PC-3 (cell line): ENCODE data around the gene RIPPLY3. TPM values are rescaled to one million over a fixed set of nuclear protein-coding genes. Genes with fewer than 3 reads are reported as not detected.
"Not testable (repeated sequence)": the region's sequence is repeated elsewhere in the genome, so short reads cannot be mapped to it uniquely, and the experiment has no call there.

Experiments
- ATAC-seq: fragments of 200-7000 bp; cut with Tn5 transposase; 2 replicates; pipeline ENCODE4 v1.9.1; 2020; ENCODE audit warnings: mild to moderate bottlenecking, moderate library complexity
- BruUV-seq: library from RNA; stranded (reverse); fragments of 400-500 nt; replicated peaks from 2 replicates; lab custom pipeline; 2021; lab: Mats Ljungman, UMichigan
- CTCF ChIA-PET: fragments of 300-600 bp; sonication (Branson Sonifier 250); formaldehyde crosslinking; loops from one replicate; lab custom pipeline; 2022; ENCODE audit warnings: antibody characterized with exemption; lab: Charles Lee
- POLR2A ChIA-PET: fragments of 300-600 bp; sonication (Branson Sonifier 250); formaldehyde crosslinking; loops from one replicate; lab custom pipeline; 2022; ENCODE audit warnings: antibody characterized with exemption; ENCODE audit not compliant: unreplicated experiment; lab: Charles Lee
- DNase-seq: peaks from one replicate; pipeline ENCODE4 v3.0.0-alpha.2; 2015
- H2AFZ ChIP-seq: fragments of 300-600 bp; sonication (generic); 2 replicates; pipeline ENCODE4 v1.6.0; 2016; ENCODE audit warnings: antibody characterized with exemption, low read length
- H3F3A ChIP-seq: fragments of 300-600 bp; sonication (generic); one replicate; pipeline ENCODE4 v1.6.0; 2017; ENCODE audit warnings: antibody characterized with exemption, low read length, control low read depth, mild to moderate bottlenecking; ENCODE audit not compliant: unreplicated experiment
- H3K27ac ChIP-seq: fragments of 300-600 bp; sonication (generic); 2 replicates; pipeline ENCODE4 v1.5.1; 2016; ENCODE audit warnings: mild to moderate bottlenecking, low read length
- H3K27me3 ChIP-seq: fragments of 300-600 bp; sonication (generic); 2 replicates; pipeline ENCODE4 v1.6.1; 2016; ENCODE audit warnings: low read length, mixed read lengths
- H3K36me3 ChIP-seq: fragments of 300-600 bp; sonication (generic); 2 replicates; pipeline ENCODE4 v1.6.1; 2016; ENCODE audit warnings: low read depth, mixed run types, low read length, mixed read lengths
- H3K4me1 ChIP-seq: fragments of 300-600 bp; sonication (generic); 2 replicates; pipeline ENCODE4 v1.5.1; 2016; ENCODE audit warnings: low read length; ENCODE audit not compliant: insufficient read depth
- H3K4me2 ChIP-seq: fragments of 300-600 bp; sonication (generic); 2 replicates; pipeline ENCODE4 v1.6.0; 2016; ENCODE audit warnings: low read length
- H3K4me3 ChIP-seq: fragments of 300-600 bp; sonication (generic); 2 replicates; pipeline ENCODE4 v1.5.1; 2016; ENCODE audit warnings: mild to moderate bottlenecking, low read length, mixed read lengths
- H3K79me2 ChIP-seq: fragments of 300-600 bp; sonication (generic); 2 replicates; pipeline ENCODE4 v1.6.1; 2017; ENCODE audit warnings: low read length, mixed read lengths
- H3K9ac ChIP-seq: fragments of 300-600 bp; sonication (generic); 2 replicates; pipeline ENCODE4 v1.6.0; 2016; ENCODE audit warnings: mild to moderate bottlenecking, low read length
- H3K9me2 ChIP-seq: fragments of 300-600 bp; sonication (generic); replicated peaks from 2 replicates; pipeline ENCODE4 v1.6.1; 2016; ENCODE audit warnings: mixed run types, low read length, mixed read lengths
- H3K9me3 ChIP-seq: fragments of 300-600 bp; sonication (generic); 2 replicates; pipeline ENCODE4 v1.6.1; 2016; ENCODE audit warnings: low read length, mixed read lengths
- H4K20me1 ChIP-seq: fragments of 300-600 bp; sonication (generic); 2 replicates; pipeline ENCODE4 v1.6.1; 2016; ENCODE audit warnings: low read length, mixed read lengths
- EZH2 ChIP-seq: fragments of 300-600 bp; sonication (generic); IDR thresholded peaks from one replicate; pipeline ENCODE4 v1.6.1; 2017; ENCODE audit warnings: antibody characterized with exemption, mild to moderate bottlenecking, low read length; ENCODE audit not compliant: unreplicated experiment
- EZH2phosphoT487 ChIP-seq: fragments of 300-600 bp; sonication (generic); IDR thresholded peaks from 2 replicates; pipeline ENCODE4 v1.6.1; 2018; ENCODE audit warnings: mild to moderate bottlenecking, antibody characterized with exemption, low read length, borderline replicate concordance
- intact Hi-C: fragments of 100-400 bp; cut with micrococcal nuclease; formaldehyde crosslinking; loops from 2 replicates; pipeline ENCODE4 v1.9.0; 2023
- total RNA-seq: library from RNA; depleted of rRNA; stranded (reverse); fragments of >200 nt; gene quantifications from 2 replicates; pipeline ENCODE4 v1.2.3, GENCODE V29; 2014
- TF ChIP-seq, protein P1 (sequence below): fragments of 300-600 bp; sonication (generic); conservative IDR thresholded peaks from 2 replicates; pipeline ENCODE4 v1.5.1; 2017; ENCODE audit warnings: antibody characterized with exemption, low read depth, mild to moderate bottlenecking, low read length

The RIPPLY3 gene
- total RNA-seq, 1 experiment from 2014 or later, result 10.0 TPM

DNA sequence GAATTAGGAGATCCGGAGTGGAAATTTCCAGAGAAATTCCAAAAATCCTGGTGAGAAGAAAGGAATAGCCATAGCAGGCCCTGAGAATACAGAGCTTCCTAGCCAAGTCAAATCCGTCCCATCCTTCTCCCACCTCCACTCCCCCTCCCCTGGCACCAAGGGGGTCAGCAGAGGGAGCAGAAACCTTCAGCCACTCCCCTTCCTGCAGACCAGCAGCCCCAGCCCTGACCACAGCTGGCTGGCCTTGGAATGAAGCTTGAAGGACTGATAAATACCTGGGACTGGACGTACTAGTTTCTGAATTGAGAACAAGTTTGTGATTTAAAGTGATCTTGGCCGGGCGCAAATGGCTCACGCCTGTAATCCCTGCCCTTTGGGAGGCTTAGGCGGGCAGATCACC, 13.8 kb upstream of the RIPPLY3 start:
- no peak for DNase-seq
- H3K27me3 ChIP-seq, result no peaks in the 10 kb centered on the region
- H3K36me3 ChIP-seq, result no peaks in the 10 kb centered on the region
- no peak overlapping the region for H3K9ac ChIP-seq
- no peaks in the 10 kb centered on the region for H3K9me3 ChIP-seq
- H4K20me1 ChIP-seq, result no peaks in the 10 kb centered on the region
- ATAC-seq, result no peak
- no peak overlapping the region for H3K4me3 ChIP-seq
- H3K4me1 ChIP-seq, result peaks cover 25% of the 10 kb centered on the region
- H3K79me2 ChIP-seq, result no peaks in the 10 kb centered on the region
- intact Hi-C loops, result no loop called here
- H3K9me2 ChIP-seq, result no peaks in the 10 kb centered on the region
- POLR2A ChIA-PET, result no interaction called here
- no TSS peak for BruUV-seq
- H3F3A ChIP-seq, result peaks cover 9% of the 10 kb centered on the region
- no peak overlapping the region for H3K4me2 ChIP-seq
- CTCF ChIA-PET, result interaction anchor here (0.6 kb wide), 1 partner anchor 16 kb away, joined by 5 read pairs; no protein-coding TSS in a partner anchor
- TF ChIP-seq EZH2phosphoT487 (no peak), EZH2 (no peak)
- TF ChIP-seq, protein P1, sequence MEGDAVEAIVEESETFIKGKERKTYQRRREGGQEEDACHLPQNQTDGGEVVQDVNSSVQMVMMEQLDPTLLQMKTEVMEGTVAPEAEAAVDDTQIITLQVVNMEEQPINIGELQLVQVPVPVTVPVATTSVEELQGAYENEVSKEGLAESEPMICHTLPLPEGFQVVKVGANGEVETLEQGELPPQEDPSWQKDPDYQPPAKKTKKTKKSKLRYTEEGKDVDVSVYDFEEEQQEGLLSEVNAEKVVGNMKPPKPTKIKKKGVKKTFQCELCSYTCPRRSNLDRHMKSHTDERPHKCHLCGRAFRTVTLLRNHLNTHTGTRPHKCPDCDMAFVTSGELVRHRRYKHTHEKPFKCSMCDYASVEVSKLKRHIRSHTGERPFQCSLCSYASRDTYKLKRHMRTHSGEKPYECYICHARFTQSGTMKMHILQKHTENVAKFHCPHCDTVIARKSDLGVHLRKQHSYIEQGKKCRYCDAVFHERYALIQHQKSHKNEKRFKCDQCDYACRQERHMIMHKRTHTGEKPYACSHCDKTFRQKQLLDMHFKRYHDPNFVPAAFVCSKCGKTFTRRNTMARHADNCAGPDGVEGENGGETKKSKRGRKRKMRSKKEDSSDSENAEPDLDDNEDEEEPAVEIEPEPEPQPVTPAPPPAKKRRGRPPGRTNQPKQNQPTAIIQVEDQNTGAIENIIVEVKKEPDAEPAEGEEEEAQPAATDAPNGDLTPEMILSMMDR, result no peak
- H3K27ac ChIP-seq, result no peak overlapping the region
- H2AFZ ChIP-seq, result no peak overlapping the region

DNA sequence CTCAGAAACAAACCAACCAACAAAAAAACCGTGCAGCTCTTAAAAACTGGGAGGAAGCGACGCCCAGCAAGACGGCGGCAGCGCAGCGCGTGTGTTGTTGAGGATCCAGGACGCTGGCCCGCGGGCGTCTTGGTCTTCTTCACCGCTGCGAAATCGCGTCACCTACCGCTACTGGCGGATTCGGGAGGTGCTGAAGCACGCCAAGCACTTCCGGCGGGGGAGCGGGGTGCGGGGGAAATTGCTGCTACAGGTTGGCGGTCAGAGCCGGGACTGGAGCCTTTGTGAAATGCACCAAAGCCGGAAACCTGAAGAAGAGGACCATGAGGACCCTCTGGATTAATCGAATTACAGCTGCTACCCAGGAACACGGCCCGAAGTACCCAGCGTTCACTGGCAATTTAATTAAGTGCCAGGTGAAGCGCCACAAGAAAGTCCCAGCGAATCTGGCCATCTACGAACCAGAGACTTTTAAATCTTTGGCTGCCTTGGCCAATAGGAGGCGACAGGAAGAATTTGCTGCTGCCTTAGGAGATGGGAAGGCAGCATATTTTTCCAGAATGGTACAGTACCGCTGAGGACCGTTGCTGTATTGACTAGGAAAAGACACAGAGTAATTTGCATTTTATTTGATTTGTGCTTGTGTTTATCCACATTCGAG, 11.9 kb upstream of the RIPPLY3 start:
- peaks cover 5% of the 10 kb centered on the region for H3K4me1 ChIP-seq
- ChIA-PET POLR2A (no interaction called here), CTCF (interaction anchor here (0.6 kb wide), 2 partner anchors 15 to 535 kb away, joined by 3 to 15 read pairs; no protein-coding TSS in a partner anchor)
- BruUV-seq, result no TSS peak
- H3K36me3 ChIP-seq, result no peaks in the 10 kb centered on the region
- intact Hi-C loops, result no loop called here
- no peak overlapping the region for H3K9ac ChIP-seq
- H3F3A ChIP-seq, result no peaks in the 10 kb centered on the region
- DNase-seq (no peak), ATAC-seq (no peak)
- H3K9me2 ChIP-seq, result no peaks in the 10 kb centered on the region
- no peak overlapping the region for H3K4me3 ChIP-seq
- no peak overlapping the region for H2AFZ ChIP-seq
- no peaks in the 10 kb centered on the region for H3K79me2 ChIP-seq
- H3K9me3 ChIP-seq, result no peaks in the 10 kb centered on the region
- no peaks in the 10 kb centered on the region for H3K27me3 ChIP-seq
- no peaks in the 10 kb centered on the region for H4K20me1 ChIP-seq
- TF ChIP-seq, protein P1, result peak; percentile 21; the same call in 1 of the 2 replicates
- no peak for TF ChIP-seq EZH2
- no peak overlapping the region for H3K27ac ChIP-seq
- no peak overlapping the region for H3K4me2 ChIP-seq

DNA sequence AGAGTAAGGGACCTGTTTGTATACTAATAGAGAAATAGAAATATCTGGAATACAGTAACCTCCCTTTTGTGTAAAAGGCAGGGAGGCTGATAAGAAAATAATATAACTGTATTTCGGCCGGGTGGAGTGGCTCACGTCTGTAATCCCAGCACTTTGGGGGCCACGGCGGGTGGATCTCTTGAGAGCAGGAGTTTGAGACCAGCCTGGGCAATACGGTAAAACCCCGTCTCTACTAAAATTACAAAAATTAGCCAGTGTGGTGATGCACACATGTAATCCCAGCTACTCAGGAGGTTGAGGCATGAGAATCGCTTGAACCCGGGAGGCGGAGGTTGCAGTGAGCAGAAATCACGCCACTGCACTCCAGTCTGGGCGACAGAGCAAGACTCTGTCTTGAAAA, 11.2 kb upstream of the RIPPLY3 start:
- H3K9me2 ChIP-seq, H3K27ac ChIP-seq, H3K27me3 ChIP-seq, H3K4me2 ChIP-seq, ATAC-seq, H3K4me3 ChIP-seq, H2AFZ ChIP-seq, H3K79me2 ChIP-seq, H3F3A ChIP-seq, H3K9me3 ChIP-seq, POLR2A ChIA-PET, DNase-seq, H3K4me1 ChIP-seq, BruUV-seq, intact Hi-C loops, H3K9ac ChIP-seq, H4K20me1 ChIP-seq, H3K36me3 ChIP-seq: not testable (repeated sequence)
- CTCF ChIA-PET, result interaction anchor here (0.6 kb wide), 1 partner anchor 15 kb away, joined by 15 read pairs; no protein-coding TSS in a partner anchor
